WTC11 (cell line): ENCODE measurements around the gene MYL7.

Experiments used
- AFF4 ChIP-seq: sonication (generic); formaldehyde crosslinking; IDR thresholded peaks from 2 replicates; pipeline ENCODE4 v1.8.1; 2023; ENCODE audit warnings: mild to moderate bottlenecking, missing genetic modification reagents, borderline replicate concordance
- ATF1 ChIP-seq: sonication (generic); formaldehyde crosslinking; IDR thresholded peaks from 2 replicates; pipeline ENCODE4 v1.8.1; 2023; ENCODE audit warnings: mild to moderate bottlenecking, moderate library complexity, missing genetic modification reagents
- ATF3 ChIP-seq: sonication (generic); formaldehyde crosslinking; conservative IDR thresholded peaks from 2 replicates; pipeline ENCODE4 v1.8.1; 2022; ENCODE audit warnings: mild to moderate bottlenecking, missing genetic modification reagents
- CTCF ChIP-seq: fragments of 200-600 bp; IDR thresholded peaks from 2 replicates; pipeline ENCODE4 v1.8.0; 2022; ENCODE audit warnings: antibody characterized with exemption
- FOXP4 ChIP-seq: sonication (generic); formaldehyde crosslinking; IDR thresholded peaks from 2 replicates; pipeline ENCODE4 v1.8.0; 2022; ENCODE audit warnings: mild to moderate bottlenecking, missing genetic modification reagents
- IRF1 ChIP-seq: sonication (generic); formaldehyde crosslinking; IDR thresholded peaks from 2 replicates; pipeline ENCODE4 v1.8.0; 2023; ENCODE audit warnings: missing genetic modification reagents
- MAX ChIP-seq: sonication (generic); formaldehyde crosslinking; IDR thresholded peaks from 2 replicates; pipeline ENCODE4 v1.8.0; 2022; ENCODE audit warnings: mild to moderate bottlenecking, missing genetic modification reagents
- SP1 ChIP-seq: sonication (generic); formaldehyde crosslinking; conservative IDR thresholded peaks from 2 replicates; pipeline ENCODE4 v1.8.1; 2022; ENCODE audit warnings: missing genetic modification reagents
- TP53 ChIP-seq: sonication (generic); formaldehyde crosslinking; IDR thresholded peaks from 2 replicates; pipeline ENCODE4 v1.8.1; 2023; ENCODE audit warnings: mild to moderate bottlenecking, missing genetic modification reagents
- USF1 ChIP-seq: sonication (generic); formaldehyde crosslinking; IDR thresholded peaks from 2 replicates; pipeline ENCODE4 v1.8.0; 2022; ENCODE audit warnings: mild to moderate bottlenecking, missing genetic modification reagents
- ZNF138 ChIP-seq: sonication (generic); formaldehyde crosslinking; conservative IDR thresholded peaks from 2 replicates; pipeline ENCODE4 v1.8.1; 2022; ENCODE audit warnings: mild to moderate bottlenecking, moderate library complexity, missing genetic modification reagents
- ZNF416 ChIP-seq: fragments of 250-450 bp; sonication (Bioruptor Pico); IDR thresholded peaks from 2 replicates; pipeline ENCODE4 v1.9.0; 2021; ENCODE audit warnings: mild to moderate bottlenecking, inconsistent platforms
- ZNF423 ChIP-seq: fragments of 250-450 bp; sonication (Bioruptor Pico); IDR thresholded peaks from 2 replicates; pipeline ENCODE4 v2.1.2; 2022; ENCODE audit warnings: mild to moderate bottlenecking, moderate library complexity
- ZNF512 ChIP-seq: sonication (generic); formaldehyde crosslinking; IDR thresholded peaks from 2 replicates; pipeline ENCODE4 v1.8.1; 2022; ENCODE audit warnings: missing genetic modification reagents, borderline replicate concordance

- TF ChIP-seq SP1, result no peak
- no peak for TF ChIP-seq CTCF
- TF ChIP-seq IRF1, result no peak
- no peak for TF ChIP-seq AFF4
- TF ChIP-seq ATF3 (CRISPR knock-in tag), result no peak
- no peak for TF ChIP-seq TP53
- TF ChIP-seq USF1, result no peak
- TF ChIP-seq ZNF416 (CRISPR knock-in tag), result no peak
- TF ChIP-seq ZNF138 (CRISPR knock-in tag), result no peak
- TF ChIP-seq ZNF423 (CRISPR knock-in tag), result no peak
- no peak for TF ChIP-seq FOXP4 (CRISPR knock-in tag)
- no peak for TF ChIP-seq MAX (CRISPR knock-in tag)
- TF ChIP-seq ZNF512 (CRISPR knock-in tag), result no peak
- TF ChIP-seq ATF1 (CRISPR knock-in tag), result no peak
Observed at GRCh38 chr7:44186736-44187135, 45.6 kb upstream of the MYL7 start.
